Activated CD4-positive, CD25-positive, alpha-beta regulatory T cell treated with anti-CD3 and anti-CD28 coated beads, Interleukin-2, amount 50 U/mL, for 24 hours (primary cell): ENCODE data around the gene WDFY4.
A peak's percentile ranks its signal among the peaks of the same experiment; 100 is the strongest.

Source experiments
- ATAC-seq, 2 donors: fragments of 150-1000 bp; cut with Tn5 transposase; one replicate each; pipeline ENCODE4 v1.10.0; 2021; ENCODE audit warnings: mild to moderate bottlenecking in 1 of 2, moderate library complexity in 1 of 2

Gene WDFY4

DNA sequence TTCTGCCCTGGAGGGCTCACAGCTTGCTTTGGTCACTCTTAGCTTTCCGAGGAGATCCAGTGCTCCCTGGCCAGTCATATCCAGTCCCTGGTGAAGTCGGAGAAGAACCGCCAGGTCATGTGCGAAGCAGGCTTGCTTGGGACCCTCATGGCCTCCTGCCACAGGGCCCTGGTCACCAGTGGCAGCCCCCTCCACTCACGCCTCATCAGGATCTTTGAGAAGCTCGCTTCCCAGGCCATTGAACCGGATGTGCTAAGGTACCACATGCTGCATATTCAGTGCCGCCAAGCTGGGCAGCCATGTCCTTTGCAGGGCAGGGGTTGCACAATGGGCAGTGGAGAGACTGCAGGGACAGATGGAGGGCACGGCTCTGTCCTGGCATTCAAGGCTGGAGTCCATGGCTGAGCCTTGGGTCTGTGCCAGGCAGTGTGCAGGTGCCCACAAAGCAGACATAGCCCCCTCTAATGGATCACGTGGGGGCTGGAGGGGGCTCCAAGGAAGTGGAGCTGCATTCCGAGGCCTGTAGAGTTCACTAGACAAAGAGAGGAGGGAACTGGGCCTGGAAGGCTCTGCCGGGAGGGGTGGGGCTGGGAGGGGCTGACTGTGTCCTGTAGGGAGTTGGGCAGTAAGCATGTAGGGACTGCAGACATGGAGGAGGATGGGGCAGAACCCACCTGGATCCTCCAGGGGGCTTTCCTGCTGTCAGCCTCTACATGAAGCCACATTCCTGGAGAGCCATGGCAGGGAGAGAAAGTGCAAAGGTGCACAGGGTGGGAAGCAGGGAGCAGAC is 89.9 kb downstream of the WDFY4 start:
- ATAC-seq, result no peak

GRCh38 chr10:48775206-48775517 is 90.5 kb downstream of the WDFY4 start:
- ATAC-seq, result no peak

DNA sequence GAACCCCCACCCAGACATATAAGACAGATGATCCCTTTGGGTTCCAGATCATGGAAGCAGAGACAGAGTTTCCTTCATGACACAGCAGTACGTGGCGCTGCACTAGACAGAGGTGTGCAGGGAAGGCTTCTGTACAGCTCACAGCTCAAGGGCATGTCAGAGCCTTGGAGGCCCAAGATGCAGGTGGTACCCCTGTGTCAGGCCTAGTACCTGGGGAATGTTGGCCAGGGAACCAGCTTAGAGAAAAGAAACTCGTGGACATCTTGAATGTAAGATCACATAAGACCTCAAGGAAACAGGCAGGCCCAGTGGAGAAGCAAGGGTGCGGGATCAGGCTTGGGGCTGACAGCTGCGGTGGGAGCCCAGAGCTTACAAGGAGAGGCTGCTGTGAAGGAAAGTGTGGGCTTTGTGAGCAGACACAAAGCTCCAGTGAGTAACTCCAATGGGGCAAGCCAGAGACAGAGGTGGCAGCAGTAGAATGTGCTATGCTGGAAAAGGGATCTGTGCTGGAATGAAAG is 91.4 kb downstream of the WDFY4 start:
- no peak for ATAC-seq

GRCh38 chr10:48776528-48776927 is 91.9 kb downstream of the WDFY4 start:
- no peak for ATAC-seq

GRCh38 chr10:48777110-48777509 is 92.4 kb downstream of the WDFY4 start:
- no peak for ATAC-seq

DNA sequence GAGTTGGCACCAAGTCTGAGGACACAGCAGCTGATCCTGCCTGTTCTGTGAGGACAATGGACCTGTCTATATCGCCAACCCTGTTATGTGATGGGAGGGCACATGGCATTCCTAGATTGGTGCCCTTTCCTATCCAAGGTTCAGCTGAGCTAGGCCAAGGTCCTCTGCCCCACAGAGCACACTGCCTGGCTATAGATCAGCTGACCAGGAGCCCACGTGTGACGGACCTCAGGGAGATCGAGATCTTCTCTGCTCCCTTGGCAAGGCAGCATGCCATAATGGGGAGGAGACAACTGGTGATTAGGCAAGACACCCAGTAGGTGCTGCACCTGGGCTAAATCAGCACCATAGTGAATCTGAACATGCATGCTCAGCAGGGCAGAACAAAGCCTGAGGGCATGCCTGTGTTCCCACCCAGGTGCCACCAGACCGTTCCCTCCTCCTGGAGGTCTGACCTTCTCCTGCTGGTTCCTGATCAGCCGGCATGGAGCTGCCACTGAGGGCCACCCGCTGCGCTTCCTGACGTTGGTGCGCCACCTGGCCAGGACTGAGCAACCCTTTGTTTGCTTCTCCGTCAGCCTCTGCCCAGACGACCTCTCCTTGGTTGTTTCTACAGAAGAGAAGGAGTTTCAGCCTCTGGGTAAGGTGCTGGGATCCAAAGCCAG is 93.7 kb downstream of the WDFY4 start:
- no peak for ATAC-seq

GRCh38 chr10:48779077-48779476 is 94.4 kb downstream of the WDFY4 start:
- ATAC-seq, result no peak

GRCh38 chr10:48779546-48780152 is 95.0 kb downstream of the WDFY4 start:
- ATAC-seq, result no peak

- ATAC-seq, result no peak
Measured at GRCh38 chr10:48780341-48780740, 95.7 kb downstream of the WDFY4 start.

DNA sequence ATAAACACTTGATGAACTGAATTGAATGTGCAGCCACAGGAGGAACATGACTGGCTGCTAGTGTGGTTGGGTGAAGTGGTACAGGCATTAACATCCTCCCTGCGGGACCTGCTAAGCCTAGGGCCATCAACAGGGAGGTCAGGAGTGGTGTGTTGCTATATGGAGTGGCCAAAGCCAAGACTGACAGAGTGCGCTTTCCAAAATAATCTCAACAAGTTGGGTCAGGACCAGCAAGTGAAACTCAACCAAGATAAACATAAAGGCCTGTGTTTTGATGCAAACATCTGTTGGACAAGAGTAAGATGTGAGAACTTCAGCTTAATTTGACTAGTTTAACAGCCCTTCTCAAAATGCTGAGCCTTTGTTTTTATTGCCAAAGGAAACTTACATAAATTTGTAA is 97.7 kb downstream of the WDFY4 start:
- ATAC-seq, result no peak

DNA sequence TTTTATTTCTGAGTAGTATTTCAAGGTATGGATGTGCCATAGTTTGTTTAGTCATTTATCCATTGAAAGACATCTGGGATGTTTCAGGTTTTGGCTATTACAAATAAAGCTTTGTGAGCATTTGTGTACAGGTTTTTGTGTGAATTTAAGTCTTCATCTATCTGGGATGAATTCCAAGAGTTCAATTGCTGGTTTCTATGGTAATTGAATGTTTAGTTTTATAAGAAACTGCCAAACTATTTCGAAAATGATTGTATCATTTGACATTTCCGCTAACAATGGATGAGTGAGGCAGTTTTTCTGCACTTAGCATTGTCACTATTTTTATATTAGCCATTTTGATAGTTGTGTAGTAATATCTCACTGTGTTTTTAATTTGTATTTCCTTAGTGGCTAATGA is 99.4 kb downstream of the WDFY4 start:
- ATAC-seq, result no peak

- ATAC-seq, result no peak
Measured at GRCh38 chr10:48785796-48786195, 101.1 kb downstream of the WDFY4 start.

GRCh38 chr10:48786606-48787282 is 102.1 kb downstream of the WDFY4 start:
- ATAC-seq, result no peak

DNA sequence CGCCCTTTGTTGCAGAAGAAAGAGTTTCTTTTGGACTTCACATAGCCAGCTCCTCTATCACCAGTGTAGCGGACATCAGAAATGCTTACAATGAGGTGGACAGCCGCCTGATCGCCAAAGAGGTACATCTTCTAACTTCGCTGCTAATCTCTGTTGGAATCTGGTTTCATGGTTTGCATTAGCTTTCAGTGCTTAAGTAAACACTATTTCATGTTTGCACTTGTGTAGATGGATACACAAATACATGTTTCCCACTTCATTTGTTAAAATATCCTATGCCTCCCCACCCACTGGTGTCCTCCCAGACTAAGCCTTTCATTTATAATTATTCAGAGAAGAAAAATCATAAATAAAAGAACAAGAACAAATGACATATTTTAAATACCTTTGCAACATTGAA is 103.9 kb downstream of the WDFY4 start:
- no peak for ATAC-seq

DNA sequence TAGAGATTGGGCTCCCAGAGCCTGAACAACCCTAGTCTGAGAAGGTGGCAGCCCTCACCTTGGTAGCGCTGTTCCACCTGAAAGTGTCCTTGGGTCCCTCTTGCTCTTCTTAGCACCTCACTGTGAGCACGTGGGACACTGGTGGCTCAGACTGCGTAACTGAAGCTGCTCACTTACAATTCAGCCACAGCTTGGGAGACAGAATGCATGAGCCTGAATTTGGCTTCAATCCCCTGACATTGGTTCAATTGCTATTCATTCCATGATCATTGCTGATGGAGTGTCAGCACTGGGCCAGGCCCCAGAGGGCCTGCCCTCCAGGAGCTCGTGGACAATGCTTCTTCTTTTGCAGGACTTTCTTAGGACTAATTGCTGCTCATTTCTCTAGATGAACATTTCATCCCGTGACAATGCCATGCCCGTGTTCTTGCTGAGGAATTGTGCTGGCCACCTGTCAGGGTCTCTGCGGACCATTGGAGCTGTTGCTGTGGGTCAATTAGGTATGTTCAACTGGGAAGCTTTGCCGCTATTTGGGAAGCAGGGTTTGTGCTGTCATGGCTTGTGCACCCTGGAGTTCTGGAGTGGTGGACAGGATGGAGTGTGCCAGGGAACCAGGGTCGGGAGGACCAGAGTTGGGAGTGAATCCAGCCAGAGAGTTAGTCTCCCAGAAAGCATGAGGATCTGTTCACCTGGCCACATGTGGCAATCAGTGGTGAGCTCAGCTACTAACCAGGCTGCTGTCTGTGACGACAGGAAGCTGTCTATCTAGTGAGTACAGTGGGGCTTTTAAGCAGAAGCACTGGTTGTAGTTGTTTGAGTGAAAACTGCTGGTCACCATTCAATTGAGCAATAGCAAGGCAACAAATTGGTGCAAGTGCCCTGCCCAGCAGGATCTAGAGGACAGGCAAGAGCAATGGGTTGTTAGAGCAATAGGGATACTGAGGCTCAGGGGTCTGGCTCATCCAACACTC is 105.1 kb downstream of the WDFY4 start:
- ATAC-seq, result no peak

- ATAC-seq, result no peak
Measured at GRCh38 chr10:48790457-48791044, 105.9 kb downstream of the WDFY4 start.

- peak; percentile 36 to 44 for ATAC-seq
Measured at GRCh38 chr10:48791267-48791928, 106.7 kb downstream of the WDFY4 start.

GRCh38 chr10:48792121-48792520 is 107.4 kb downstream of the WDFY4 start:
- ATAC-seq, result no peak

- ATAC-seq, result peak; percentile 19 to 37
Measured at GRCh38 chr10:48792687-48793096, 108.0 kb downstream of the WDFY4 start.

- no peak for ATAC-seq
Measured at GRCh38 chr10:48794074-48794473, 109.4 kb downstream of the WDFY4 start.

- ATAC-seq, result no peak
Measured at GRCh38 chr10:48796713-48797245, 112.1 kb downstream of the WDFY4 start.
